OCI-LY3 (cell line): Measurements from ENCODE around the gene PTPRN2.

Experiments used
- EZH2phosphoT487 ChIP-seq: fragments of 200-600 bp; shearing (Covaris generic); IDR thresholded peaks from 2 replicates; pipeline ENCODE4 v1.6.1; 2018; ENCODE audit warnings: antibody characterized with exemption, mixed run types, low read depth
- TF ChIP-seq, protein P1 (sequence below): fragments of 200-600, 300-600 bp; sonication (generic); IDR thresholded peaks from 2 replicates; pipeline ENCODE4 v1.5.1; 2014; ENCODE audit warnings: antibody characterized with exemption, low read length, low read depth

DNA sequence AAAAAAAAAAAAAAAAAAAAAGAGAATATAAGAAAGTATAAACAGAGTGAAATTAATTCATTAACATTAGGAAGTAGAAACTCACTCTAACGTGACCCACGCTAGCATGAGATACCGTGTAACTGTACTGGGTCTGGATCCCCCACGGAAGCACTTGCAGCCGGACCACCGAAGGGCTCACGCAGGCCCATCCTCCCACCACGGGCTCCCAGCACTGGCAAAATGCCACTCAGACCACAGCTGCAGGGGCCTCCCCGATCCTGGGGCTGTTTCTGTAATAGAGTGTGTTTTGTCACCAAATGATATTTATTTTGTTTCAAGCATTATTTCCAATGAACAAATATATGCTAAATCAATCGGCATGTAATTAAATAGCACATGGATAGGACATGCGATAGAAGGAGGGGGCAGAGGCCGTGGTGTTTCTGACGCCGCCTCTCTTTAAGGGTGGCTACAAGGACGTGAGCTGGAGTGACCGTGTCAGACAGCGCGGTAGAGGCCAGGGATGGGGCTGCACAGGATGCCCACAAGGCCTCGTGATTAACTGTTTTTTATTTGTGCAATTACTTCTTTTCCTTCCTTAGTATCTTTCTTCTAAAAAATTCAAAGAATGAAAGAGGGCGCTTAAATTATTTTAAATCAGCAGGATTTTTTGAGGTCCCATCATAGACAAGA, 568.5 kb downstream of the PTPRN2 start:
- TF ChIP-seq, protein P1, sequence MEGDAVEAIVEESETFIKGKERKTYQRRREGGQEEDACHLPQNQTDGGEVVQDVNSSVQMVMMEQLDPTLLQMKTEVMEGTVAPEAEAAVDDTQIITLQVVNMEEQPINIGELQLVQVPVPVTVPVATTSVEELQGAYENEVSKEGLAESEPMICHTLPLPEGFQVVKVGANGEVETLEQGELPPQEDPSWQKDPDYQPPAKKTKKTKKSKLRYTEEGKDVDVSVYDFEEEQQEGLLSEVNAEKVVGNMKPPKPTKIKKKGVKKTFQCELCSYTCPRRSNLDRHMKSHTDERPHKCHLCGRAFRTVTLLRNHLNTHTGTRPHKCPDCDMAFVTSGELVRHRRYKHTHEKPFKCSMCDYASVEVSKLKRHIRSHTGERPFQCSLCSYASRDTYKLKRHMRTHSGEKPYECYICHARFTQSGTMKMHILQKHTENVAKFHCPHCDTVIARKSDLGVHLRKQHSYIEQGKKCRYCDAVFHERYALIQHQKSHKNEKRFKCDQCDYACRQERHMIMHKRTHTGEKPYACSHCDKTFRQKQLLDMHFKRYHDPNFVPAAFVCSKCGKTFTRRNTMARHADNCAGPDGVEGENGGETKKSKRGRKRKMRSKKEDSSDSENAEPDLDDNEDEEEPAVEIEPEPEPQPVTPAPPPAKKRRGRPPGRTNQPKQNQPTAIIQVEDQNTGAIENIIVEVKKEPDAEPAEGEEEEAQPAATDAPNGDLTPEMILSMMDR = no peak
- TF ChIP-seq EZH2phosphoT487 = no peak
